DOHH2 (cell line): ENCODE results near the gene RUNX2.

Experiments used
- H3F3A ChIP-seq: fragments of 200-600 bp; sonication (generic), shearing (Covaris generic); 2 replicates; pipeline ENCODE4 v1.6.0; 2016; ENCODE audit warnings: antibody characterized with exemption, mild to moderate bottlenecking; ENCODE audit not compliant: control insufficient read depth, insufficient read depth
- H3K27ac ChIP-seq: fragments of 200-600 bp; sonication (generic); 2 replicates; pipeline ENCODE4 v1.5.1; 2014; ENCODE audit warnings: low read depth, mild to moderate bottlenecking, low read length, moderate library complexity
- H3K27me3 ChIP-seq: fragments of 200-600 bp; sonication (generic); 2 replicates; pipeline ENCODE4 v1.6.1; 2014; ENCODE audit warnings: mild to moderate bottlenecking, low read length, mixed read lengths; ENCODE audit not compliant: control insufficient read depth
- H3K36me3 ChIP-seq: fragments of 200-600 bp; sonication (generic); 2 replicates; pipeline ENCODE4 v1.6.1; 2014; ENCODE audit warnings: mild to moderate bottlenecking, low read length, moderate library complexity, mixed read lengths; ENCODE audit not compliant: control insufficient read depth
- H3K4me1 ChIP-seq: fragments of 200-600 bp; sonication (generic); 2 replicates; pipeline ENCODE4 v1.6.1; 2014; ENCODE audit warnings: mild to moderate bottlenecking, low read length, mixed read lengths; ENCODE audit not compliant: control insufficient read depth
- H3K4me2 ChIP-seq: fragments of 200-600 bp; sonication (generic); 2 replicates; pipeline ENCODE4 v1.6.0; 2014; ENCODE audit warnings: mild to moderate bottlenecking, low read length, moderate library complexity
- H3K4me3 ChIP-seq: fragments of 200-600 bp; sonication (generic); 2 replicates; pipeline ENCODE4 v1.5.1; 2014; ENCODE audit warnings: mild to moderate bottlenecking, low read length, mixed read lengths
- H3K79me2 ChIP-seq: fragments of 200-600 bp; sonication (generic); 2 replicates; pipeline ENCODE4 v1.6.1; 2014; ENCODE audit warnings: mild to moderate bottlenecking, low read length, mixed read lengths; ENCODE audit not compliant: control insufficient read depth
- H3K9me2 ChIP-seq: fragments of 200-600 bp; sonication (generic); replicated peaks from 2 replicates; pipeline ENCODE4 v1.6.1; 2014; ENCODE audit warnings: mild to moderate bottlenecking, low read length, mixed read lengths; ENCODE audit not compliant: control insufficient read depth
- H3K9me3 ChIP-seq: fragments of 200-600 bp; sonication (generic); 2 replicates; pipeline ENCODE4 v1.6.1; 2014; ENCODE audit warnings: antibody characterized with exemption, low read length, mixed read lengths; ENCODE audit not compliant: control insufficient read depth, insufficient read depth
- H4K20me1 ChIP-seq: fragments of 200-600 bp; sonication (generic); 2 replicates; pipeline ENCODE4 v1.6.0; 2014; ENCODE audit warnings: low read depth, mild to moderate bottlenecking, antibody characterized with exemption, low read length, moderate library complexity; ENCODE audit not compliant: control insufficient read depth, insufficient read depth
- EZH2phosphoT487 ChIP-seq: fragments of 200-600 bp; sonication (generic); IDR thresholded peaks from 2 replicates; pipeline ENCODE4 v1.6.1; 2017; ENCODE audit warnings: borderline replicate concordance, mild to moderate bottlenecking, antibody characterized with exemption, low read length, moderate library complexity, mixed read lengths
- TF ChIP-seq, protein P1 (sequence below): fragments of 200-600 bp; sonication (generic); IDR thresholded peaks from one replicate; pipeline ENCODE4 v1.5.1; 2014; ENCODE audit warnings: antibody characterized with exemption, mild to moderate bottlenecking, low read depth, low read length; ENCODE audit not compliant: poor library complexity, severe bottlenecking

RUNX2 gene

DNA sequence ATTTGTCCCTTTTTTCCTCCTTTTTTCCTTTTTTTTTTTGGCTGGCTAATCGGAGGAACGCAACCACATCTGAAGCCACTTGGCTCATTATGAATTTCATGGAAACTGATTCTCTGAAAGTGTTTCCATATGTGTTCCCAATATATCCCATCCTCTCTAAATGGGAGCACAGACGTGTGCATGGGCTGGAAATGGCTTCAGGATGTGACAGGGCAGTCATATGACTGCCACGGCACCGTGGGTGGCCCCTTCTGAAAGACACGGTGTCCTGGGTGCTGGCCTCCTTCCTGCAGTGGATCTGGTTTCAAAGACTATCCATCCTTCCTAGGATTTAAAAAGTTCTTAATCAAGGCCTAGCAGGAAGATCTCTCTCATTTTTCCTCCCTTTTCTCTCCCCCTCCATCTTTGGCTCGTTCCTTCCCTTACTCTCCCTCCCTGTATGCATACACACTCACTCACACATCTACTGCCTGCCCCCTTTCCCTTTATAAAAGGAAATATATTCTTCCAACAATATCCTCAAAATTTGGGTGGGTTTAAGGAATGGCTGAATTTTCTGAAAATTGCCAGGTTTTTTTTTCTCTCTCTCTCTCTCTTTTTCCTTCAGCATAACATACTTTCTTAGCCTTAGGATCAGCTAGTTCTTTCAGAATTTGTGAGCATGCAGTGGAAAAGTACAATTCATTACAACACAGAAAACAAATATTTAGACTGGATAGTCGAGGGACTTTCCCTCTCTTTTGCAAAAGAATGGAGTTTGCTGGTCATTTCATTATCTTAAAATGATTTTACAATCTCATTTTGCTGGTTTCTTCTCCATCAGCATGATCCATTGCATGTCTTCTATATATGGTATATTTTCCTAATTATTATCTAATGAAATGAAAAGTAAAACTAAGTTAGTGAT lies 210.8 kb downstream of the RUNX2 start:
- TF ChIP-seq, protein P1, sequence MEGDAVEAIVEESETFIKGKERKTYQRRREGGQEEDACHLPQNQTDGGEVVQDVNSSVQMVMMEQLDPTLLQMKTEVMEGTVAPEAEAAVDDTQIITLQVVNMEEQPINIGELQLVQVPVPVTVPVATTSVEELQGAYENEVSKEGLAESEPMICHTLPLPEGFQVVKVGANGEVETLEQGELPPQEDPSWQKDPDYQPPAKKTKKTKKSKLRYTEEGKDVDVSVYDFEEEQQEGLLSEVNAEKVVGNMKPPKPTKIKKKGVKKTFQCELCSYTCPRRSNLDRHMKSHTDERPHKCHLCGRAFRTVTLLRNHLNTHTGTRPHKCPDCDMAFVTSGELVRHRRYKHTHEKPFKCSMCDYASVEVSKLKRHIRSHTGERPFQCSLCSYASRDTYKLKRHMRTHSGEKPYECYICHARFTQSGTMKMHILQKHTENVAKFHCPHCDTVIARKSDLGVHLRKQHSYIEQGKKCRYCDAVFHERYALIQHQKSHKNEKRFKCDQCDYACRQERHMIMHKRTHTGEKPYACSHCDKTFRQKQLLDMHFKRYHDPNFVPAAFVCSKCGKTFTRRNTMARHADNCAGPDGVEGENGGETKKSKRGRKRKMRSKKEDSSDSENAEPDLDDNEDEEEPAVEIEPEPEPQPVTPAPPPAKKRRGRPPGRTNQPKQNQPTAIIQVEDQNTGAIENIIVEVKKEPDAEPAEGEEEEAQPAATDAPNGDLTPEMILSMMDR, result no peak
- no peak for TF ChIP-seq EZH2phosphoT487
- Histone ChIP-seq H3K4me2 (no peak overlapping the region), H3K27me3 (no peaks in the 10 kb centered on the region)

DNA sequence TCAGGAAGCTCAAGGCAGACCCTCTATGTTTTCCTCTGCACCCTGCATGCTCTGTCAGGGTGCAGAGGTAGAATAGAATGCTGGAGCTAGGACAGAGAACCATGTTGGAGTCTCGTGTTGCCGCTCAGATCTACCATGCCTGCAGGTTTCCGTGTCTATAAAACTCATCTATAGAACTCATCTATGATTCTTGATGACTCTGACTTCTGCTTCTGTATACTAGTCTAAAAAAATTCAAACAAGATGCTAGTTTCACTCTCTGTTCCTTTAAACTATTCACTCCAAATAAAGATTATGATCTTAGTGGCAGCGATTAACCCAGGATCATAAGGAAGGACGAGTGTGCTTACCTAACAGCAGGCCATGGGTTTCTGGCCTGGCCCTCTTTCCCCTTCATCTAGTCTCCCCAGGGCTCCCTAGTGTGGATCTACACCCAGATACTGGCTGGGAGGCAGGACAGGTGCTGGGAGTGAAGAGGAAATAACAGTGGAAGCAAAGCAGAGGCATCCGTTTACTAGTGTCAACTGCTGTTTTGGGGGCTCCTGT lies 212.3 kb downstream of the RUNX2 start:
- Histone ChIP-seq H3K4me3 (no peak overlapping the region), H3K4me1 (no peaks in the 10 kb centered on the region), H3F3A (no peaks in the 10 kb centered on the region), H3K9me3 (no peaks in the 10 kb centered on the region), H3K9me2 (no peaks in the 10 kb centered on the region), H3K79me2 (no peaks in the 10 kb centered on the region), H3K36me3 (no peaks in the 10 kb centered on the region), H4K20me1 (no peaks in the 10 kb centered on the region), H3K27ac (no peak overlapping the region), H3K27me3 (no peaks in the 10 kb centered on the region), H3K4me2 (no peak overlapping the region)
- TF ChIP-seq, protein P1, result no peak
- no peak for TF ChIP-seq EZH2phosphoT487

More for the DNA sequence above, 210.8 kb downstream of the RUNX2 start:
- Histone ChIP-seq H4K20me1 (no peaks in the 10 kb centered on the region), H3K27ac (no peak overlapping the region), H3K9me2 (no peaks in the 10 kb centered on the region), H3K36me3 (no peaks in the 10 kb centered on the region), H3K4me3 (no peak overlapping the region), H3K79me2 (no peaks in the 10 kb centered on the region), H3F3A (no peaks in the 10 kb centered on the region), H3K9me3 (no peaks in the 10 kb centered on the region), H3K4me1 (no peaks in the 10 kb centered on the region)

DNA sequence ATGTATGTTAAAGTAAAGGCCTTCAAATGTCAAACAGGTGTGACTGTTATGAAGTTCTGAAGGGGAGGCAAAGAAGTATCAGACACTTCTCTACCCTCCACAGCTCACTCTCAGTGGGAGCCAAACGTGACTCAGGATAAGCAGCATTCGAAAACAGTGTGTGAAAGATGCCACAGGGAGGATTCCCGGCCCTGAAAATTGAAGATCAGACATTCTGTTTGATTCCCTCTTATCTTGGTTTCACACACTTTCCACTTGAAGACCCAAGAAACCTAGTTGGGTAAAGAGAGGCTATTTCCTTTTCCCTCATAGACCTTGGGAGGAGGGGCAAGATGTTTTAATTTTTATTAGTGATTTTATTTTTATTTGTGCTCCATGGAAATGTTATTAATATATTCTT lies 213.8 kb downstream of the RUNX2 start:
- Histone ChIP-seq H3K4me2 (no peak overlapping the region), H3K27ac (no peak overlapping the region), H4K20me1 (no peaks in the 10 kb centered on the region), H3K4me3 (no peak overlapping the region), H3K36me3 (no peaks in the 10 kb centered on the region), H3K79me2 (no peaks in the 10 kb centered on the region), H3F3A (no peaks in the 10 kb centered on the region), H3K27me3 (no peaks in the 10 kb centered on the region), H3K9me3 (no peaks in the 10 kb centered on the region), H3K4me1 (no peaks in the 10 kb centered on the region), H3K9me2 (no peaks in the 10 kb centered on the region)
- no peak for TF ChIP-seq EZH2phosphoT487
- TF ChIP-seq, protein P1, result no peak
